ENCODE results near the gene KRT27.
"Not testable (repeated sequence)": the region's sequence is repeated elsewhere in the genome, so short reads cannot be mapped to it uniquely, and the experiment has no call there.

Gene KRT27, protein sequence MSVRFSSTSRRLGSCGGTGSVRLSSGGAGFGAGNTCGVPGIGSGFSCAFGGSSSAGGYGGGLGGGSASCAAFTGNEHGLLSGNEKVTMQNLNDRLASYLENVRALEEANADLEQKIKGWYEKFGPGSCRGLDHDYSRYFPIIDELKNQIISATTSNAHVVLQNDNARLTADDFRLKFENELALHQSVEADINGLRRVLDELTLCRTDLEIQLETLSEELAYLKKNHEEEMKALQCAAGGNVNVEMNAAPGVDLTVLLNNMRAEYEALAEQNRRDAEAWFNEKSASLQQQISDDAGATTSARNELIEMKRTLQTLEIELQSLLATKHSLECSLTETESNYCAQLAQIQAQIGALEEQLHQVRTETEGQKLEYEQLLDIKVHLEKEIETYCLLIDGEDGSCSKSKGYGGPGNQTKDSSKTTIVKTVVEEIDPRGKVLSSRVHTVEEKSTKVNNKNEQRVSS

DNA sequence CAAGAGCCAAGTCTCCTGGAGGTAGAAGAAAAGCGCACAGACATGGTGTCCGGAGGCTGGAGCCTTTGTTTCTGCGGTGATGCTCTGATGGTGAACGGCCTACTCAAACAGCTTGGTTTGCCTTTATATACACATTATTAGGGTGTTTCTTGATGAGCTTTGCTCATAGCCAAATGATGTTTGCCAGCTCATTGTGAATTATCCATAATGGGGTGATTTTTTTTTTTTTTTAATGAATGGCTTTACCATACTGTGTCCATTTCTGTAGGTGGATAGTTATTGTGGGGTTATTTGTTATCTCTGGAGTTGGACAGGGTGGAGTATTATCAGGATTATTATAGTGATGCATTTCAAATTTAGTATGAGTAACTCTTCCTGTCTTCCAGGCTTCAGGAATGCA lies at the start of gene KRT27:
TSS of gene KRT27 (minus strand) at position 101 of the 400 bp plus-strand sequence. CDS start at position 44, 57 bp downstream.
- no peak for DNase-seq (ENCODE audit: low spot score)

DNA sequence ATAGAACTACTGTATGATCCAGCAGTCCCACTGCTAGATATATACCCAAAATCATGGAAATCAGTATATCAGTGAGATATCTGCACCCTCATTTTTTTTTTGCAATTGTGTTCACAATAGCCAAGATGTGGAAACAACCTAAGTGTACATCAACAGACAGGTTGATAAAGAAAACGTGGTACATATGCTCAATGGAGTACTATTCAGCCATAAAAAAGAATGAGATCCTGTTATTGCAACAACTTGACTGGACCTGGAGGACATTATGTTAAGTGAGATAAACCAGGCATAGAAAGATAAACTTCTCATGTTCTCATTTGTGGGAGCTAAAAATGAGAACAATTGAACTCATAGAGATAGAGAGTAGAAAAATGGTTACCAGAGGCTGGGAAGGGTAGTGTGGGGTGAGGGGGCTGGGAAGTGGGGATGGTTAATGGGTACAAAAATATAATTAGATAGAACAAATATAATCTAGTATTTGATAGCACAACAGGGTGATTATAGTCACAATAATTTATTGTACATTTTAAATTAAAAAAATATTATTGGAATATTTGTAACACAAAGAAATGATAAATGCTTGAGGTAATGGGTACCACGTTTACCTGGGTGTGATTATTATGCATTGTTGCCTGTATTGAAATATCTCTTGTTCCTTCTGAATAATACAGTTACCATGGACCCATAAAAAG lies 47.9 kb upstream of the KRT27 start:
- DNase-seq (ENCODE audit: low spot score), result no peak

DNA sequence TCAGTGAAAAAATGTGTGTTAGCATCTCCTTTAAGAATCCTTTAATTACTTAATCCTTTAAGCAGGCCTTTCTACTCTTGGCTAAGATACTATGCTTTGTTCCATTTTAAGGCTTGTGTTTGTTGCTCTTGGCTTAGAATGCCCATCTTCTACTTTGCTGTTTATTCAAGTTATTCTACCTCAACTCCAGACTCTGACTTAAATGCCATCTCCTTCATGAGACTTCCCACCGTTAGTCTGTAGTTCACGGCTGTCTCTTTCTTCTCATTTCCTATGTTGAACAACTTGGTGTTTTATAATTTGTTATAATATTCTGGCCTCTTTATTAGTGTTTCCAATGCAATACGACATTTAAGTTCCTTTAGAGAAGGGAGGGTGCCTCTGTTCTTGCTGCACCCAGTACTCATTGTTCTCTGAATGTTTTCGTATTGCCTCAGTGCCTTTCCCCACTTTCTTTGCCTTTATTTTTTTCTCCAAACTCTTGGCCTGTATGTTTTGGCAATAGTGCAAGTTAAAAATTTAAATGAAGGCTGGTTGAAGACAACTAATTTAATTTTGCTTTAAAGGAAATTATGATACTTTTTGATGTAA lies 46.2 kb upstream of the KRT27 start:
- DNase-seq (ENCODE audit: low spot score), result peak; percentile 12

DNA sequence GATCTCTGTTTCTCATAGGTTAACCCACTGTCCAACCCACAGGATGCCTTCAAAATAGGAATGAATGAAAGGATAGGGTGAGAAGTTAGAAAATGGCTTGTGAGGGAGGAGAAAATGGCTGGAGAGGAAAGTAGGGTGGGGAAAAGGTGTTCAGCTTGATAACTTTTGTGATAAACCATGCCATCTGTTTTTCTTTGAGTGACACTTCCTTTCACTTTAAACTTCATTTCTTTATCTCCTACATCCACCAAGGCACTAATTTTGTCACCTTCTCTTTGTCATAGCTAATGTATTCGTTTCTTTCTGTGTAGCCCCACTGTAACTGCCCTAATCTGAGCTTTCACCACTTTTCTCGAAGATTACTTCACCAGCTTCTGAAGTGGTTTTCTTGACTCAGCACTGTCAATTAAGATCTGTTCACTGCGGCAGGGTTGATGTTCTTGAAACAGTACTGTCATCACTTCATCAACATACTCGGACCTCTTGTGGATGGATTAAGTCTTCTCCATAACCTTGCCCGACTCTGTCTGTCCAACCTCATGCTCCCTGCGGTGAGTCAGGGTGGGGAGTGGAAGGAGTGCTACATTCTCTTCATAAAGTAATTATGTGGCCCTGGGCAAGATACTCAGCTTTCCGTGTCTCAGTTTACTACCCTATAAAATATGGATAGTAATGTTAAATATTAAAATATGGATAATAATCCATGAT lies 45.5 kb upstream of the KRT27 start:
- no peak for DNase-seq (ENCODE audit: low spot score)

DNA sequence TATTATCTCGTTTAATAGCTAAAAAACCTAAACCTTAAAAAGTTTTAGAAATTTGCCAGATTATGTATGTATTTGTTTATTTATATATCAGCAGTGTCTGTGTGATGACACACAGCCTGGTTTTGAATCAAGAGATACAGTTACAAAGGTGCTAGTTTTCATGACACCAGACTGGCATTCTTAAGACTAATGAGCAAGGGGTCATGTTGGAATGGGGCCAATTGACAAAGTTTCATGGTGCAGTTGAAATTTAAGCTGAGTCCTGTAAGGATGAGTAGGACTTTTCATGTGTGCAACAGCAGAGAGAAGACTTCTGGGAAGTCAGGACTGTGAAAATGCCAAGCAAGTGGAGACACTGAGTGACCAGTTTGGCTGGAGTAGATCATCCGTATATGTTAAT lies 43.2 kb upstream of the KRT27 start:
- no peak for DNase-seq (ENCODE audit: low spot score)

DNA sequence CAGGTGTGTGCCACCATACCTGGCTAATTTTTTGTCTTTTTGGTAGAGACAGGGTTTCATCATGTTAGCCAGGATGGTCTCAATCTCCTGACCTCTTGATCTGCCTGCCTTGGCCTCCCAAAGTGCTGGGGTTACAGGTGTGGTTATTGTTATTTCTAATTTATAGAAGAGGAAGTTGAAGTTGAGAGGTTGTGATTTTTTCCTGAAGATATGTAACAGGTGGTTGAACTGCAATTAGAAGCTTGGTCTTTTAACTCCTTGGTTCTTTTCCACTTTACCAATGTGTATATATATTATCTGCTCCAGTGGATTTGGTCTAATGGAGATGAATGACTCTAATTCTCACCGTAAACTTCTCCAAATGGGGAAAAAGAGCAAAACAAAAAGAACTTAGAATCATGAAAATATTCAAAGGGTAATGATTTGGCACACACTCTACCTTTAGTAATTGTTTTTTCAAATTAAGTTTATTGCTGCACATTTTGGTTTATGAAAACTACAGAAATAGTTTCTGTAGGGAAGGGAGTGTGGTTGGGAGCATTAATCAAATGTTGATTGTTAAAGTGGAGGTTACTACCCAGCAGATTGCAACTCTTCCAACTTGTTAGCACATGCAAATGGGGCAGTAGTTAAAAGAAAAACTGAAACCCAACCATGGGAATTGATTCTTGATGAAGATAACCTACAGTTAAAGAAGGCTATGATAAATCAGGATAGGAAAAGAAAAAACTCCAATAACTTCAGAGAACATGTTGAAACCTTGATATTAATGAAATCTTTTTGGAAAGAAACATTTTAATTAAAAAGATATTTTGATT lies 41.9 kb upstream of the KRT27 start:
- no peak for DNase-seq (ENCODE audit: low spot score)

DNA sequence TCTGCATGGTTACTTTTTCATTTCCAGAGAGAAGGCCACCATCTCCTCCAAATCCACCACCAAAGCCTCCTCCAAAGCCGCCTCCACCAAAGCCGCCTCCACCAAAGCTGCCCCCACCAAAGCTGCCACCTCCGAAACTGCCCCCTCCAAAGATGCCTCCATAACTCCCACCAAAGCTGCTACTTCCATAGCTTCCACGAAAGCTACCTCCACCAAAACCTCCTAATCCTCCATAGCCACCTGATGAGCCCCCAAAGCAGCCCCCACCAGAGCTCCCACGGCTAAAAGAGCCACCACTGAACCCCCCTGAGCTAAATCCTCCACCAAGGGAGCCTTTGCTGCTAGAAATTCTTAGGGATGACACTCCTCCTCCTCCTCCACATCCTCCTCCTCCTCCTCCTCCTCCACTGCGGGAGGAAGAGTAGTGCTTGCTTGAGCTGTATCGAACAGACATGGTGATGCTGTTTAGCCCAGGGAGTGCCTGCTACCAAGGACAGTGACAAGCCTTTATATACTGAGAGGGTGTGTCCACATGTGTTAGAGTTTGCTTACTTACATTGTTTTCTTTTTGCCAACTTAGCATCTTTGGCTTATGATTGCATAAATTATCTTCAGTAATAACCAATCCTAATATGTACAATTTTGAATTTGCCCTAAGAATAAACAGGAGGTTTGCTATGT lies 39.9 kb upstream of the KRT27 start, which contains the start of gene KRT10:
TSS of gene KRT10 (minus strand) at position 483 of the 681 bp plus-strand sequence. CDS start at position 454, 29 bp downstream.
- no peak for DNase-seq (ENCODE audit: low spot score)

DNA sequence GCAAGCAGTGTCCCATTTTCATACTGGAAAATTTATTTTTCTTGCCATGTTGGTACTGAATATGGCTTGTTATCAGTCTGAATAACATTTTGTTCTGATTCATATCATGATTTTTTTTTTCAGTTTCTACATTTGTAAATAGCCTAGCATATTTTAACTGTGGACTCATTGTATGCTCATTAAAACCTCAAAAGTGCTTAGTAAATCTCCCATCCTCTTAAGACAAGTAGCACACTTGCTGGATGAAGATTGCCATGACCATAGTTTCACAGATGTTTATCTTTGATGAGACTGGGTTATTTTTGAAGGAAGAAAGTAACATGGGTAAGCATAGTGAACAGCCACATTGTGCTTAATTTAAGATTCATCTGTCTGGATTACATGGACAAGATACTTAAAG lies 39.2 kb upstream of the KRT27 start:
- DNase-seq (ENCODE audit: low spot score), result no peak

DNA sequence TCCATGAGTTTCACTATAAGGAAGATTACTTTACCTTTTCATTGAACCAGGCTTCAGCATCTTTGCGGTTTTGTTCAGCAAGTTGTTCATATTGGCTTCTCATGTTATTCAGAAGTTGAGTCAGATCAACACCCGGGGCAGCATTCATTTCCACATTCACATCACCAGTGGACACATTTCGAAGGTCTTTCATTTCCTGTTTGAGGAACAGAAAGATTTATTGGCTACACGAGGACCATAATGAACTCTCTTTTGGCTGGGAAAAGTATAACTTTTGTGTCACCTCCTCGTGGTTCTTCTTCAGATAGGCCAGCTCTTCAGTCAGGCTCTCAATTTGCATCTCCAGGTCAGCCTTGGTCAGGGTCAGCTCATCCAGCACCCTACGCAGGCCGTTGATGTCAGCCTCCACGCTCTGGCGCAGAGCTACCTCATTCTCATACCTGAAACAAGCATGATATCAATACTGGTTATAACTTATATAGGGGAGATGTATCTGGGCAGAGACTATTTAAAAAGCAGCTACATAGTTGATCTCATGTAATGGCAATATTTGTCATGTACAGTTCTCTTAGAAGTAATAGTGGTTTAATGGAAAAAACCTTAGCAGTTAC lies 38.0 kb upstream of the KRT27 start:
- no peak for DNase-seq (ENCODE audit: low spot score)

DNA sequence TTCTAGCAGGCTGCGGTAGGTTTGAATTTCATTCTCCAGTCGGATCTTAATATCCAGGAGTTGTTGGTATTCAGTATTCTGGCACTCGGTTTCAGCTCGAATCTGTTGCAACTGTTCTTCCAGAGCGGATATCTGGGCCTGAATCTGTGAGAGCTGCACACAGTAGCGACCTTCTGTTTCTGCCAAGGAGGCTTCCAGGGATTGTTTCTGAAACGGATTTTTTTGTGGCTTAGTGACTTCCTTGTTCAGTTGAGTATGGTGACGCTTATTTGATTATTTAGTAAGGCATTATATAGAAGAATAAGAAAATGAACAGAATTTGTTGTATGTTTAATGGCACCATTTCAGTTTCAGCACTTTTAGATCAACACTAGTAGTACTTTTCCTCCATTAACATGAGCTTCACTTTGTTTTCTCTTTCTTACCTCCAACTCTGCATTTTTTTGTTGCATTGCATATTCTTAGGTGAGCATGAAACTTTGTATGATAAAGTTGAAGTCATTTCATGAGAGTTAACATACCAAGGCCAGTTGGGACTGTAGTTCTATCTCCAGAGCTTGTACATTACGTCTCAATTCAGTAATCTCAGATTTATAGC lies 37.3 kb upstream of the KRT27 start:
- peak; percentile 13 for DNase-seq (ENCODE audit: low spot score)

DNA sequence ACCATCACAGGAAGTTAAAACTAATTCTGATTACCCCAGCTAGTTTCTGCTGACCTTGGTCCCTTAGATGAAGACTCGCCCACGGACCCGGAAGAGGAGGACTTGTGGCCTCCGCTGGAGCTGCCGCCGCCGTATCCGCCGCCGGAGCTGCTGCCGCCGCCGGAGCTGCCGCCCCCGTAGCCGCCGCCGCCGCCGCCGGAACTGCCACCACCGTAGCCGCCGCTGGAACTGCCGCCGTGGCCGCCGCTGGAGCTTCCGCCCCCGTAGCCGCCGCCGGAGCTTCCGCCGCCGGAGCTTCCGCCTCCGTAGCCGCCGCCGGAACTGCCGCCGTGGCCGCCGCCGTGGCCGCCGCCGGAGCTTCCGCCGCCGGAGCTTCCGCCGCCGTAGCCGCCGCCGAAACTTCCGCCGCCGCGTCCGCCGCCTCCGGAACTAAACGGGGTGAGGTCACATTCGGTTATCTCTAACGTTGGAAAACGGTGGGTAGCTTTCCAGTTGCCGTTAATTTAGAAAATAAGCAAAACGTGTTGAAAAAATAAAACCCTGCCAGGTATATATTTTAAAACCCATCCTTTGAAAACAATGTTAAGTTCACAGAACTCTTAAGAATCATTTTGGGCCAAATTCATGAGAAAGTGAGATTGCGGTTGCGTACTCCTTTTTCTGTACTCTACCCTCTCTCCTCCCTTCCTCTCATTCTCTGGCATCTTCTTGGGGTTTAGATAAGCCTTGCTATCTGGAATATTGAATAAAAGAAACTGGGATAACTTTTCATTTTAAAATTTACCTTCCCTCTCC lies 36.6 kb upstream of the KRT27 start:
- DNase-seq (ENCODE audit: low spot score), result peak; percentile 71

DNA sequence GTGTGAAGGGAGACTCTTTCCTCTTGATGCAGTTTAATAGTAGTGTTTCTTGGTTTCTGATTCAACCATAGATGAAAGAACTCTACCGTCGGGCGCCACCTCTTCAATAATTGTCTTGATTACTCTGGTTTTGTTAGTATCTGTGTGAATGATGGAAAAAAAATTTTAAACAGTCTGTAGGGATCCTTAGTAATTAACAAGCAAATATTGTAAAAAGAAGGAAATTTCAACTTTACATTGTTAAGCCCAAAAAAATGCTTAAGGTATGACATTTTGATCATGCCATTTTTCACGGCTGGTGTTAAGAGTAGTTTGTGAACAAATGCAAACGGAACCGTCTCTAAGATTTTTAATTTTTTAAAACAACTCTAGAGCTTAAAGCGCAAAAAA lies 36.0 kb upstream of the KRT27 start:
- no peak for DNase-seq (ENCODE audit: low spot score)

DNA sequence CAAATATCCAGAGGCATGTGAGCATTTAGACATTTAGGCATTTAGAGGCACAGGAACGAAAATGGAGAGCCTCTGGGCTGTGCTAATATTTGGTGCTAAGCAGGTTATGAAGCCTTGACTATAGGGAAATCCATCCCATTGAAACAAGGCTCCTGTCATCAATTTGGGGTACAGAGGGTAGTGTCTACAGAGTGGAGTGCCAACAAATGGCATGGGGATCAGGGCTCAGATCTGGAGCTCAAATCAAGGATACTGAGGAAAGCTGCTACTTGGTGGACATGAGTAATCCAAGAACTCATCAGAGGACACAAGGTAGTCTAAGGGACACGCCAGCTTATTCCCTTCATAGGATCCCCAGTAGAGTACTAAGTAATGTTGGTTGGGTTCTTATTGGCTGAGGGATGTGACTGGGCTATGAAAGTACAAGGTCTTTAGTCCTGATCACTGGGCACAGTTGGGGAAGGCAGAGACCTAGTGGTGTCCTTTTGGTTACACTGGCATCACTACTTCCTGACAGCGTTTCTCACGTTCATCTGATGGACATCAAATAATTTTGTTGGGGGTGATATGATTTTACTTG lies 34.8 kb upstream of the KRT27 start:
- no peak for DNase-seq (ENCODE audit: low spot score)

DNA sequence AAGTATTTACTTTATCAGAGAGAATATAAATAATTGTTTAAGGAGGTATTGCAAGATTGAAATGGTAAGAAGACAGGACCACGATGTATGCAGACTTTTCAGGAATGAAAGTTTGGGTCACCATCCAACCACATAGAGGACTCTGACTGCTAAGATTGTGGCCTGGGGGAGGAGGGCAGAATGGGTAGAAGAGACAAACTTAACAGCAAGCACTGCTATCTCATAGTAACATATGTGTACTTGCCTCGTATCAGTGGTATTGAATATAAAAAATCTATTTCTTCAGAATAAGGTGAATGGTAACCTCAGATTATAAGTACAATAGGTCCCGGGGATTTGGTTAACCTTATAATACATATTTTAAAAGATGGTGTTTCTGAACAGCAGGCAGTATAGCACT lies 34.2 kb upstream of the KRT27 start:
- DNase-seq (ENCODE audit: low spot score), result no peak

DNA sequence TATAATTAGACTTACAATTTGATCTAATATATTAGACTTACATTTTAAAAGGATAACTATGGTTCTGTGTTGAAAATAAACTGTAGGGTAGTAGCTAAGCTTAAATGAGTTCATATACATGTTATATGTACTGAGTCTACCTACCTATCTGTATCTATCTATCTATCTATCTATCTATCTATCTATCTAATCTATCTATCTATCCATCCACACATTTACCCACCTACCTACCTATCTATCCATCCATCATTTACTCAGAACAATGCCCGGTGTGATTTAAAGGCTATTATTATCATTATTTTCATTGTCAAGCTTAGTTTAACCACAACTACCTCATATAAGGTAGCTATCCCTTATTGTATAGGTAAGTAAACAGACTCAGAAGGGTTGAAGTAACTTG lies 33.0 kb upstream of the KRT27 start:
- no peak for DNase-seq (ENCODE audit: low spot score)

DNA sequence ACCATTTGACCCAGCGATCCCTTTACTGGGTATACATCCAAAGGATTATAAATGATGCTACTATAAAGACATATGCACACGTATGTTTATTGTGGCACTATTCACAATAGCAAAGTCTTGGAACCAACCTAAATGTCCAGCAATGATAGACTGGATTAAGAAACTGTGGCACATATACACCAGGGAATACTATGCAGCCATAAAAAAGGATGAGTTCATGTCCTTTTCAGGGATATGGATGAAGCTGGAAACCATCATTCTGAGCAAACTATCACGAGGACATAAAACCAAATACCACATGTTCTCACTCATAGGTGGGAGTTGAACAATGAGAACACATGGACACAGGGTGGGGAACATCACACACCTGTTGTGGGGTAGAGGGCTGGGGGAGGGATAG lies 32.3 kb upstream of the KRT27 start:
- not testable (repeated sequence) for DNase-seq (ENCODE audit: low spot score)

DNA sequence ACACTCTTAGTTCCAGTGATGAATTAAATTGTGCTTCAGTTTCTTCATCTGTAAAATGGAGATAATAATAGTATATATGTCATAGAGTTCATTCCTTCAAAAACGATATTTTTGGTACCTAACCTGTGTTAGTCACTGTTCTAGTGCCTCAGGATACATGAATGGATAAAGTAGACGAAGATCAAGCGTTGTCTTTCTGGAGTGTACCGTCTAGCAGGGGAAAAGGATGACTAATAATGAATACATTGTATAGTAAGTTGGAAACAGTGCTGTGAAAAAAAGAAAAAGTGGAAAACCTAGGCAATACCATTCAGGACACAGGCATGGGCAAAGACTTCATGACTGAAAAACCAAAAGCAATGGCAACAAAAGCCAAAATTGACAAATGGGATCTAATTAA lies 31.5 kb upstream of the KRT27 start:
- no peak for DNase-seq (ENCODE audit: low spot score)

DNA sequence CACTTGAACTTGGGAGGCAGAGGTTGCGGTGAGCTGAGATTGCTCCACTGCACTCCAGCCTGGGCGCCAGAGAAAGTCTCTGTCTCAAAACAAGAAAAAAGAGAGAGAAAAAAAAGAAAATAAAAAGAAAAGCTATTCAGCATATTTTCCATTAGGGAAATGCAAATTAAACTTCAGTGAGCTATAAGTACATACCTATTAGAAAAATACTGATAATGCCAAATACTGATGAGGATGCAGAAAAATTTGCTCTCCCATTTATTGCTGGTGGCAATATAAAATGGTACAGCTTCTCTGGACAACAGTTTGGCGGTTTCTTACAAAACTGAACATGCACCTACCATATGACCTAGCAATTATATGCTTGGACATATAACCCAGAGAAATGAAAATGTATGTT lies 30.3 kb upstream of the KRT27 start:
- no peak for DNase-seq (ENCODE audit: low spot score)

DNA sequence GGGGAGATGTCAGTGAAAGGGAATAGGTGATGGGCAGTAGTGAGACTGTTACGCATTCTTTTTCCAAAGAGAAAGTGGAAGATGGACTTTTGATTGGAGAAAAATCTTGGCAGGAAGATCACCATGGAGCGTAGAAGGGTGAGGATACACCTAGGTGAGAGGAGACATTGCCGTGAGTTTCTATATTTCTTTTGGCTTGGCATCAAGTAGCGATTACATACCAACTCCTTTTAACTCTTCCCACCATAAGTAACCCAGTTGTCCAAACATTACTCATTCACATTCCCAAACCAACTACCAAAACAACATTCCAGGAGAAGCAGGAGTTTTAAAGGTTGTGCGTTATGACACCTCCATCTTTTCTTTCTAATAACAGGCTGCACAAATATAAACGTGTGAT lies 28.1 kb upstream of the KRT27 start:
- DNase-seq (ENCODE audit: low spot score), result no peak

All from putamen (tissue), 1 donor.